HG03432 (cell line): ENCODE measurements around the gene ABHD15.

Experiments
- ATAC-seq: cut with Tn5 transposase; IDR thresholded peaks from one replicate; pipeline ENCODE4 v1.9.1; 2021; ENCODE audit warnings: mild to moderate bottlenecking, moderate library complexity; ENCODE audit not compliant: unreplicated experiment

ABHD15 gene, protein sequence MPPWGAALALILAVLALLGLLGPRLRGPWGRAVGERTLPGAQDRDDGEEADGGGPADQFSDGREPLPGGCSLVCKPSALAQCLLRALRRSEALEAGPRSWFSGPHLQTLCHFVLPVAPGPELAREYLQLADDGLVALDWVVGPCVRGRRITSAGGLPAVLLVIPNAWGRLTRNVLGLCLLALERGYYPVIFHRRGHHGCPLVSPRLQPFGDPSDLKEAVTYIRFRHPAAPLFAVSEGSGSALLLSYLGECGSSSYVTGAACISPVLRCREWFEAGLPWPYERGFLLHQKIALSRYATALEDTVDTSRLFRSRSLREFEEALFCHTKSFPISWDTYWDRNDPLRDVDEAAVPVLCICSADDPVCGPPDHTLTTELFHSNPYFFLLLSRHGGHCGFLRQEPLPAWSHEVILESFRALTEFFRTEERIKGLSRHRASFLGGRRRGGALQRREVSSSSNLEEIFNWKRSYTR

DNA sequence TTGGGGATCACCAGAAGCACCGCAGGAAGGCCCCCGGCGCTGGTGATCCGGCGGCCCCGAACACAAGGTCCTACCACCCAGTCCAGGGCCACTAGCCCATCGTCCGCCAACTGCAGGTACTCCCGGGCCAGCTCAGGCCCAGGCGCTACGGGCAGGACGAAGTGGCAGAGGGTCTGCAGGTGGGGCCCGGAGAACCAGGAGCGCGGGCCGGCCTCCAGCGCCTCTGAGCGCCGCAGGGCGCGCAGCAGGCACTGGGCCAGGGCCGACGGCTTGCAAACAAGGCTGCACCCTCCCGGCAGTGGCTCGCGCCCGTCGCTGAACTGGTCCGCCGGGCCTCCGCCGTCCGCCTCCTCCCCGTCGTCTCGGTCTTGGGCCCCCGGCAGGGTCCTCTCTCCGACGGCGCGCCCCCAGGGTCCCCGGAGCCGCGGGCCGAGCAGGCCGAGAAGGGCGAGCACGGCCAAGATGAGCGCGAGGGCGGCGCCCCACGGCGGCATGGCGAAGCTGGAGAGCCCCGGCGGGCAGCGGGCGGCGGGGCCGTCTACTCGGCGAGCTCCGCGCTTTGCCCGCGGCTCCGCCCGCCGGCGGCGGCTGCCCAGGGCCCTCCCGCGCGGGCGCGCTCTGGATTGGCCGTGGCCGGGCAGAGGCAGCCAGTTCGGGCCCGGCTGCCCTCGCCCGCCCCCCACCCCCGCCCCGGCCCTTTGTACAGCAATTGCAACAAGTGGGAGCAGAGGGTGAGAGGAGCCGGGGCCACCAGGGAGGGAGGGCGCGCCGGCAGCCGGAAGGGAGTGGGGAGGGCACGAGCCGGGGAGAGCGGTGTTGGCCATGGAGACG lies at the start of gene ABHD15:
ABHD15 (minus strand) TSS at position 565 of the 831 bp plus-strand sequence; CDS start at position 494, 71 bp downstream.
- peak; percentile 25 for ATAC-seq

DNA sequence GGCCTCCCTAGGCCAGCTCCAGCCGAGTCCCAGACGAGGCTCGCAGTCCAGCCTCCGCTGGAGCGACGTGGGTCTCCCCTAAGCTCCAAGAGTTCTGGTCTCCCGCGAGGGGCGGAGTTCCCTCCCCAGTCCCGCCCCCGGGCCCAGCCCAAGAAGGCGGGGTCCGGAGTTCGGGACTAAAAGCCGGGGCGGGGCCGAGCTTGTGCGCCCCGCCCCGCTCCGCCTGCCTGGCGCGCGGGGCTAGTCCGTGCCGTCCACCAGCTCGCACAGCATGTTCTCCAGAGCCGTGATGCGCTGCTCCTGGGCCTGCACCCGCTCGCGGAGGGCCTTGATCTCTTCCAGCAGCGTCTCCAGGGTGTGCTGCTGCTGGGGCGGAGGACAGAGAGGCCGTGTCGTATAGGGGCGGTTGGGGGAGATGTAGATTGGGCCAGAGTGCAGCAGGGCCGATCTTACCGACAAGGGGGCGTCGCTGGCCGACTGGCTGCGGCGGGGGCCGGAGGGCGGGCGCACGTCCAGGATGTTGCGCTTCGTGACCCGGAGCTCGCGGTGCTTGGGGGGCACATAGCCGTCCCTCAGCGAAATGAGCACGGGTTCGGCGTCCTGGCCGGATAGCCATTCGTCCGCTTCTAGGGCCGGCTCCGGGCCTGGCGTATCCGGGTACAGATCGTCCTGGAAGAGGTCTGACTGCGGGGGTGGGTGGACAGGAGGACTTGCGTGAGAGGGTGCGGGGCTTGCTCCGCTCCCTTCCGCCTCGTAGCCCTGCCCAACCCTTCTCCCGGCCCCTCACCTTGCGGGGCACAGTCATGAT lies 48.9 kb upstream of the ABHD15 start:
- ATAC-seq, result peak; percentile 60

DNA sequence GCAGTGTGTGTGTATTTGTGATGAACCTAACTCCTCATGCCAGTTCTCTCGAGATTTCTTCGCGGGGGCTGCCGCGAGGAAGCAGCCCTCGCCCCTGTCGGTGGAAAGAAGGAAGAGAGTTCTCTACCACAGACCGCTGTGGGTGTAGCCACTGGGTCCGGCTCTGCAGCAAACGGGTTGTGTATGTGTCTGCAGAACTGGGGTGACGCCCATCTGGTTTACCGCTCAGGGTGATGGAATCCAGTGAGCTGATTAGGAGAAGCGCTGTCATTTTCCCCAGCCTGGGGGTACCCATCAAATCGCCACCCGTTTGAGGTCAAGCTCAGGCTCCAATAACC lies 48.2 kb upstream of the ABHD15 start:
- no peak for ATAC-seq

DNA sequence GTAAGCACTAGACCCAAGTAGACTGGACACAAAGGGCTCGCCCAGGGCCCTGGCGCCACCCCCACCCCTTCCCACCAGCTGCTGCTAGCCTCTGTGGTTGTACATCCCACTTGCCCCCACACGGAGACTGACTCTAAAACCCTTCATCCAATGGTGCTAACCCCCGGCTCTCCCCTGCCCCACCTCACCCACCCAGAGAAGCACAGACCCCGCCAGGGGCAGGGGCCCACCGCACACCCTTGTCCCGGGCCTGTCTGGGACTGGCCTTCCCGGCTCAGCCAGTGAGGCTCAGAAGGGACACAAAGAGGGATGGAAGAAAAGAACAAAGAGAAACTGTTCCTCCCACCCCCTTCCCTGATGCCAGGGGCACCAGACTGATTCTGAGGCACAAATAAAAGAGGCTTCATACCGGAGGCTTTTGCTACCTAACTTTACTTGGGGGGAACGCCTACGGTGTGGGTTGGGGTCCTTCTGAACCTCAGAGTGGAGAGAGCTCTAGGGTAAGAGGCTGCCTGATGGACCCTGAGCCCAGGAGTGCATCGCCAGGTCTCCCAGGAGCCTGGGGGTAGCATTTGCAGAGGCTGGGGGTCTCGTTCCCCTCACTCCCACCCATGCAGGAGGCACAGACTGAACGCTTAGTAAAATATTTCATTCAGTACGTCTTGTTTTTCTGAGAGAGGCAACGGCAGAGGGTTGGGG lies 47.7 kb upstream of the ABHD15 start:
- no peak for ATAC-seq

DNA sequence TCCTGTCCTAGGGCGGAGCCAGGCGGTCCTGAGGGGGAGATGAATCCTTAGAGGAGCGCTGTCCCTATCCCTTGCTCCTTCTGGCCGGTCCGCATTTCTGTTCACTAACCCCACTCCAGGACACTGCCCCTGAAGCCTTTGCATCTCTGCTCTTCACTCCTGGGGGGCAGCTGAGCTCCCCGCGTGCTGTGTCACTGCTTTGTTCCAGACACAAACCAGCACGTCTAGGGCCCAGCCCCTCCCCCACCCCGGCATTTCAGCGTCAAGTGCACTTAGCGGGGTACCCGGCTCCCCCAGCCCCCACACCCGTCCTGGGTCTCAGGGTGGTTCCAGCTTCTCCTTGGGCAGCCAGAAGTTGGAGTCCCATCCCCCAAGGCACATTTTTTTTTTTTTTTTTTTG lies 47.0 kb upstream of the ABHD15 start:
- no peak for ATAC-seq

DNA sequence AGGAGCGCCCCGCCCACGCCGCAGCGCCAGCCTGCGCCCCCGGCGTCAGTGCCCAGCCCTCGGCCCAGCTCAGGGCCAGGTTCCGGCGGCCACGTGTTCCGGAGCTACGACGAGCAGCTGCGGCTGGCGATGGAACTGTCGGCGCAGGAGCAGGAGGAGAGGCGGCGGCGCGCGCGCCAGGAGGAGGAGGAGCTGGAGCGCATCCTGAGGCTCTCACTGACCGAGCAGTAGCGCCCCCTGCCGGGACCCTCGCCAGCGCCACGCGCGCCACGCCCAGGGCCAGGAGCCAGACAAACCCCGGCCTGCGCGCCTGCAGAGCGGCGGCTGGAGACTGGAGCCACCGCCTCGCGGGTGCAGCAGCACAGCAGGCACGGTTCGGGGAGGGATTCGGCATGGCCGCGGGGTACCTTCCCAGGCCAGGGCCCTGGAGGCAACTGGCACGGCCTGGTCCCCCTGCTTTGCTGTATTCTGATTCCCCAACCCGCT lies 46.6 kb upstream of the ABHD15 start:
- peak; percentile 41 for ATAC-seq

DNA sequence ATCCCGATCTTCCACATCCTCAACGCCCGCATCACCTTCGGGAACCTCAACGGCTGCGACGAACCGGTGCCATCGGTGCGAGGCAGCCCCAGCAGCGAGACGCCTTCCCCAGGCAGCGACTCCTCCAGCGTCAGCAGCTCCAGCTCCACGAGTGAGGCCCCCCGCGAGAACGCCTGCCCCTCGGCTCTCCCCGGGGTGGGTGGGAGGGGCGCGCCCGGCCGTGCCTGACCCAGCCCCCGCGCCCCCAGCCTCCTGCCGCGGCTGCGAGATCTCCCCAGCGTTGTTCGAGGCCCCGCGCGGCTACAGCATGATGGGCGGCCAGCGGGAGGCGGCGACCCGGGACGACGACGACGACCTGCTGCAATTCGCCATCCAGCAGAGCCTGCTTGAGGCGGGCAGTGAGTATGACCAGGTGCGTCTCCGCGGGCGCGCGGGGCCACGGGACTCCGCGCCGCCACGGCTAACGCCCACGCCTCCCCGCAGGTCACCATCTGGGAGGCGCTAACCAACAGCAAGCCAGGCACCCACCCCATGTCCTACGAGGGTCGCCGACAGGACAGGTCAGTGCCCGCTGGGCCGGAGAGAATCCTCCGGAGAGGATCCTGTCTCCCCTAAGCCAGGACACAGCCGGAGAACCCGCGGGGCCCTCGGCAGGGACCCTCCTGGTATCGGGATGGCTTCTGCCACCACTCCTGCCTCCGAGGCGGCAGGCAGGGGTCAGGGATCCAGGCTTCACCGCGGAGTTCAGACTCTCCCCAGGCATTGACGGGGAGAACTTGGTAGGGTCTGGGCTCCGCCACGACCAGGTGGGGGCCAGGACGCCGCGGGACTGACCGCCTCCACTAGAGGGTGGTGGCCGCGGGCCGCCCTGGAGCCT lies 45.8 kb upstream of the ABHD15 start:
- no peak for ATAC-seq

DNA sequence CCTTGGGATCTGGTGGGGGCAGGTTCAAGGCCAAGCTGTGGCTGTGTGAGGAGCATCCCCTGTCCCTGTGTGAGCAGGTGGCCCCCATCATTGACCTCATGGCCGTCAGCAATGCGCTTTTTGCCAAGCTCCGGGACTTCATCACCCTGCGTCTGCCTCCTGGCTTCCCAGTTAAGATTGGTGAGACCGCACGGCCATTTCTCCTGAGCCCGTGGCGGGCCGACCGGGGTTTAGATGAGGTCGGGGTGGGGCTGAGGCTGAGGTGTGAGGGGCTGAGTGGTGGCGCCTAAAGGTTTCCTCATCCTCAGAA lies 45.2 kb upstream of the ABHD15 start:
- ATAC-seq, result no peak

DNA sequence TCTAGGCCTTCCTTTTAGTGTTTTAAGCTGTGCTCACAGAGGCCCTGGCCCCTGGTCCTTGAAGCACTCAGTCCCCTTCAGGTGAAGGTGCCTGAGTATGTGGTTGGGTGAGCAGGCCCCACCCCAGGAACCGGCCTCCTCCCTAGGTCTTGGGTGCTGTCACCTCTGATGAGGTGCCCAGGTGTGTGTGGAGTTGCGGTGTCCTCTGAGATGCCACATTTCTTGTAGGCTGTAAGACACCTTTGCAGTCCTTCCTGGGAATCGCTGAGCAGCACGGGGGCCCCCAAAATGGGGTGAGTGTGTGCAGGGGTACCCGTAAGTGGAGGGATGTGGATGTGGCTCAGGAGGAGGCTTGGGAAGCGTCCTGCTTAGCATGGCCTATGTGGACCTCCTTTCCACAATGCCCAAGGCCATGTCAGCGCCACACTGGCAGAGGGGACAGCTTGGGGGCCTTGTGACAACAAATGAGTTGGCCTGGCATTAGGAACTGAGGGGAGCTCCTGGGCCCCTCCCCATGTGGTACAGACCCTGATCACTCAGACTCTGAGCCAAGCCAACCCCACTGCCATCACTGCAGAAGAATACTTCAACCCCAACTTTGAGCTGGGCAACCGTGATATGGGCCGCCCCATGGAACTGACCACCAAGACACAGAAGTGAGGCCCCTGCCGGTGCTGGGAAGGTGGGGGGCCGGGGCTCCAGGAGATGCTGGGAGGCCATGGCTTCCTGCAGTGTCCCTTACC lies 44.7 kb upstream of the ABHD15 start:
- ATAC-seq, result no peak

DNA sequence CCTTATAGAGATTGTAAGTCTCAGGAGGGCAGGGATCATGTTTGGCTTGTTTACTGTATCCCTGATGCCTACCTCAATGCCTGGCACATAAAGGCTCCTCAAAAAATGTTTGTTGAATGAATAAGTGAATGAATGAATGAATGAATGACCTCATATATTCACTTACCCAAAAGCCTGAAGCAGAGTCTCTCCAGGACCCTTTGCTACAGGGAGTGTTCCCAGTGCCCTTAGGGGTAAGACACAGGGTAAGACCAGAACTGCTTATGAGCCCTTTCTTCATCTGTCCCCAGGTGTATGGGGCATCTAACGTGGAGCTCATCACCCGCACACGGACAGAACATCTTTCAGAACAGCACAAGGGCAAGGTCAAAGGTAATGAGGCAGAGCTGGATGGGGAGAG lies 43.6 kb upstream of the ABHD15 start:
- ATAC-seq, result no peak

DNA sequence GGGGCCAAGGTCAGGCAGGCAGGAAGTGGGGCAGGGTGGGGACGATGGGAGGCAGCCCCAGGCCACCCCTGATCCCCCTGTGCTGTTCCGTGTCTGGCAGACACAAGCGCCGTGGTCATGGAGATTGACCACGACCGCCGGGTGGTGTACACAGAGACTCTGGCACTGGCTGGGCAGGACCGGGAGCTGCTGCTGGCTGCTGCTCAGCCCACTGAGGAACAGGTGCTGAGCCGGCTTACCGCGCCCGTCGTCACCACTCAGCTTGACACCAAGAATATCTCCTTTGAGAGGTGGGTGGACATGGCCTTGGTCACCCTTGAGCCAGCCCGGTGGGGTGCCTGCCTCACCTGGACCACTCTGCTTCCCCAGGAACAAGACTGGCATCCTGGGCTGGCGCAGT lies 42.1 kb upstream of the ABHD15 start:
- no peak for ATAC-seq

DNA sequence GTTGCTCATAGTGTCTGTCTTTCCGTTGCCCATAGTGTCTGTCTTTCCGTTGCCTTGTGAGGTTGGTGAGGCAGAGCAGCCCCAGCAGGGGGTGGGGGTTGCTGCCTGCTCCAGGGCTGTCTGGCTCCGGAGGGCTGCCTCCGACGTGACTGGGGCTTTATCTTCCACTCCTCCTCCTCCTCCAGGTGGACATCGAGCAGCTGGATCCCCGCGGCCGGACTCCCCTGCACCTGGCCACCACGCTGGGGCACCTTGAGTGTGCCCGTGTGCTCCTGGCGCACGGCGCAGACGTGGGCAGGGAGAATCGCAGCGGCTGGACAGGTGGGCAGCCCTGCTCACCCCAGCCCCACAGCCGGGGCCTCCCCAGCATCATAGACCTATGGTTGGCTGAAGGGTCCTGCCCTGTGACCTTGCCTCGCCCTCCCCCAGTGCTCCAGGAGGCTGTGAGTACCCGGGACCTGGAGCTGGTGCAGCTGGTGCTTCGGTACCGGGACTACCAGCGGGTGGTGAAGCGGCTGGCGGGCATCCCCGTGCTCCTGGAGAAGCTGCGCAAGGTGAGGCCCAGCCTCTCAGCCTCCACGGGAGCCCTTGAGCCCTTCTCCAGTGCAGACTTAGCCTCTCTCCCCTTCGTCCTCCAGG lies 40.8 kb upstream of the ABHD15 start:
- ATAC-seq, result no peak

DNA sequence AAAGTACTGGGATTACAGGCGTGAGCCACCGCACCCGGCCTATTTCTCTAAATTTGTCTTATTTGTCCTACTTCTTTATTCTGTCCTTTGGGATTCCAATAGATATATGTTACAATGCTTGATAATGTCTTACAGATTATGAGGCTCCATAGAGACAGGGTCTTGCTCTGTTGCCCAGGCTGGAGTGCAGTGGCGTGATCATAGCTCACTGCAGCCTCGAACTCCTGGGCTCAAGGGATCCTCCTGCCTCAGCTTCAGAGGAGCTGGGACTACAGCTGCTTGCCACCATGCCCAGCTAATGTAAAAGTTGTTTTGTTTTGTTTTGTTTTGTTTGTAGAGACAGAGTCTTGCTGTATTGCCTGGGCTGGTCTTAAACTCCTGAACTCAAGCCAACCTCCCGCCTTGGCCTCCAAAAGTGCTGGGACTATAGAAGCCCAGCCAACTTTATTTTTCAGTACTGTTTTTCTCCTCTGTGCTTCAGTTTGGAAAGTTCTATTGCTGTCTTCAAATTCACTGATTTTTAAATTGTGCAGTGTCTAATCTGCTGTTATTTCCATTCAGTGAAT lies 36.4 kb upstream of the ABHD15 start:
- no peak for ATAC-seq

DNA sequence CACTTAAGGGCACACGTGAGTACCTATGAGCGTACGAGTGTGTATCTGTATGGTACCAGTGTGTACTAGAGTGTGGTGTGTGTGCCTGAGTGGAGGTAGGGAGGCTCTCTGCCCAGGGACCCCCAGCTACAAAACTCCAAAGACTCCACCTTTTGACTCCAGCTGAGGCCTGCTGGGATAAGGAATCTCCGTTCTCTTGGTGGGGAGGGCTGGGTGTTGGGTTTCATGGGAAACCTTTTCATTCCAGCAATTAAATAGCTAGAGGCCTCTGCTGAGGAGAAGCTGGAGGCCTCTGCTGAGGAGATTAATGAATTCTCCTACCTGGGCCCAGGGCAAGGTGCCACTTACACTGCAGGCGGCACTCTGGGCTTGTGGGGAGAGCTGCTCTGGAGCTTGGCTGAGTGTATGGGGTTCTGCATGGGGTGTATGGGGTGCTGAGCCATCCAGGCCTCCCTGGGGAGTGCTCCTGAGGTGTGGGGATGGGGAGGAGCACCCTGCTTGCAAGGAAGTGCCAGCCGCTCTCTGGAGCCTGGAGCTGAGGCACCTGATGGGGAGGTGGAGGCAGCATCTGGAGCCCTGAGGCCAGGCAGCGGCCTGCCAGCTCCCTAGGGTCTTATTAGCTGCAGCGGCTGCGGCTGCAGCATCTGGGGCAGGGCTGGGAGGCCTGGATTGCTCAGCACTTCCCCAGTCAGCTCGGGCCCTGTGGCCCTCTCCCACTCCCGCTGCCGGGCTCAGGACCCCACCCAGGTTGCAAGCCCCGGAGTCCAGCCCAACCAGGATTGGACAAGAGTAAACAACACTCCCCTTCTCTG lies 30.7 kb upstream of the ABHD15 start:
- no peak for ATAC-seq

DNA sequence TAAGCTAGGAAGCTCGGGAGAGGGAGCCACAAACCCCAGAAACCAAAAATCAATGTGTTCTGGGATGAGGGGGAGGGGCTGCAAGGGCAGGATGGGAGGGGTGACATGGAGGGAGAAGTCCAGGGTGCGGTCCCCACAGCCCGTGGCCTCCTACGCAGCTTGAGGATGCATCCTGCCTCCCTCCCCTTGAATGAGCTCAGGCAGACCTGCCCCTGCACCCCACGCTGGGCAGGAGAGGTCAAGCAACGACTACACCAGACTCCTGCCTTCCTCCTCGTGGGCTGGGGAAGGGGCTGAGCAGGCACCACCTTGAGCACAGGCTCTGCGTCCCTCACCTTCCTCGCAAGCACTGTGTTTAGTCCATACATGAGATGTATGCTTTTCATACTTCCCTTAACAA lies 30.0 kb upstream of the ABHD15 start:
- no peak for ATAC-seq

DNA sequence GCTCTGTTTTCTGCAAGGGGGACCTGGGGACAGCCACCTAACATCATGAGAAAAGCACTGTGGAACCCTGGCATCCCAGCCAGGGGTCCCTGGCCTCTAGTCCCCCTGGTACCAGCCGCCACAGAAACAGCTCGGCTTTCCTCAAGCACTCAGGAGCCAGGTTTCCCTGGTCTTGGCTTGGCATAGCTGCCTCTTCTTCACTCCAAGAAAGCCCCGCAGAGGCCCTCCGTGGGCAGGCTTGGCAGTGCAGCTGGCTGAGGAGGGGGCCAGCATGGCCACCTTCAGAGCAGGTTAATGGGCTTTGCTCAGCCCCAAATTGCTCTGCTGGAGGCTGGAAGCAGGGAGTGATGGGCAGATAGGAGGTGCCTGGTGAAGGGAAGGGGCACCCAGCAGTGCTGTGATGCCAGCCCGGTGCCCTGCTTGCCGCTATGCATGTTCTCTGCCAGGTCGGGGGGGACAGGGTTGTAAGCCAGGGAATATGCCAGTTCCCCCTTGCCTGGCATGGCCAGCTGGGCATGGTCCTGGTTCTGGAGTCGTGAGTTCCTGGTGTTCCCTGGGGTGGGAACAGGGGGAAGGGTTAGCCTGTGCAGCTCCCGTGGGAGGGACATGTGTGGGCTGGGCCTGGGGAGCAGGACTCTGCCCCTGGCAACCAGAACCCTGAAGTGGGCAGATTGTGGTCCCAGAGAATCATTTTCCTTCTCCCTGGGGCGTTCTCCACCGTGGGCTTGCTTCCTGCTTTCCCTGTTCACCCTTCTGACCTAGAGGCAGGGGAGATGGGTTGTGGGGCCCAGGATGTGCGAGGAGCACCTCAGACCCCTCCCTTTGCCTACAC lies 29.3 kb upstream of the ABHD15 start:
- ATAC-seq, result no peak
